ENCODE measurements around the gene LIMCH1.

GRCh38 chr4:41509451-41509866, 28.5 kb upstream of the LIMCH1 start:
- TF ChIP-seq CTCF (IDR thresholded peaks at IDR 0.05): no peak
- no peak for TF ChIP-seq POLR2A (IDR thresholded peaks at IDR 0.05)
